Upper lobe of left lung (tissue), 6 donors: Measurements from ENCODE around the gene KIR3DL1. TPM values are rescaled to one million over a fixed set of nuclear protein-coding genes. Genes with fewer than 3 reads are reported as not detected.
A peak's percentile ranks its signal among the peaks of the same experiment; 100 is the strongest.
"Not testable (repeated sequence)": the region's sequence is repeated elsewhere in the genome, so short reads cannot be mapped to it uniquely, and the experiment has no call there.

ENCODE experiments used
- ATAC-seq, 2 donors: fragments of 200-7000 bp; cut with Tn5 transposase; one replicate each; pipeline ENCODE4 v1.9.1; 2022; ENCODE audit warnings: mild to moderate bottlenecking in 2 of 2, moderate library complexity in 2 of 2; ENCODE audit not compliant: low FRiP score in 2 of 2
- DNase-seq, 2 donors: peaks; one replicate each; pipeline ENCODE4 v3.0.0-alpha.2; 2019 to 2020
- H3K27ac ChIP-seq, 4 donors: fragments of 200-600 bp; sonication (generic); one replicate each; pipeline ENCODE4 v1.5.1; 2016 to 2019
- H3K27me3 ChIP-seq, 4 donors: fragments of 200-600 bp; sonication (generic); one replicate each; pipeline ENCODE4 v1.5.1; 2017 to 2019
- H3K36me3 ChIP-seq, 4 donors: fragments of 200-600 bp; sonication (generic); one replicate each; pipeline ENCODE4 v1.5.1; 2016 to 2019
- H3K4me1 ChIP-seq, 4 donors: fragments of 200-600 bp; sonication (generic); one replicate each; pipeline ENCODE4 v1.5.1; 2018 to 2019
- H3K4me3 ChIP-seq, 4 donors: fragments of 200-600 bp; sonication (generic); one replicate each; pipeline ENCODE4 v1.5.1; 2017 to 2019; ENCODE audit warnings: mild to moderate bottlenecking in 2 of 4, moderate library complexity in 1 of 4
- H3K9me3 ChIP-seq, 4 donors: fragments of 200-600 bp; sonication (generic); one replicate each; pipeline ENCODE4 v1.5.1; 2018 to 2019
- WGBS, 2 donors: methylation state at CpG; one replicate each; pipeline ENCODE4 v1.1.5; 2017 to 2018; 5-methylcytosine and 5-hydroxymethylcytosine counted together
- total RNA-seq, 6 donors: library from RNA; depleted of rRNA in 4 of 6; stranded (reverse); fragments of >200 nt in 4 of 6; gene quantifications; one replicate each; pipeline versions ENCODE4 v1.1.0 to v1.2.1, GENCODE V29; 2016 to 2021
- donor health status: DM: no; HTN: no; CAD: no; lungs with moderate emphysema.
- donor health status: DM: no; HTN: yes; CAD: no; lungs with severe emphysema.

Gene KIR3DL1
- under 1 TPM in 3 of 6 donors, not detected in 3; 0.15 to 0.88 (median 0.20) TPM for total RNA-seq

GRCh38 chr19:54816251-54816650 lies at the start of gene KIR3DL1:
Gene KIR3DL1, plus strand, starts transcription at chr19:54816468.
- H3K27me3 ChIP-seq, H3K4me1 ChIP-seq, H3K4me3 ChIP-seq, H3K27ac ChIP-seq, ATAC-seq, H3K9me3 ChIP-seq, DNase-seq, H3K36me3 ChIP-seq: not testable (repeated sequence)
- WGBS, 2 donors, result 91 to 93% methylated on average over 17 of the region's 17 CpGs

GRCh38 chr19:54769646-54770045 lies 46.6 kb upstream of the KIR3DL1 start, which contains the start of gene KIR2DL1:
Gene KIR2DL1, plus strand, starts transcription at chr19:54769793. Its CDS starts 58 bp downstream, at chr19:54769851.
- not testable (repeated sequence) for H3K4me3 ChIP-seq, ATAC-seq, H3K9me3 ChIP-seq, H3K4me1 ChIP-seq, H3K36me3 ChIP-seq, H3K27ac ChIP-seq, H3K27me3 ChIP-seq
- peak in 1 of 2 donors; percentile 28 for DNase-seq
- 91 to 96% methylated on average over 15 of the region's 15 CpGs for WGBS, 2 donors

GRCh38 chr19:54770511-54770910 lies 45.8 kb upstream of the KIR3DL1 start:
- ATAC-seq, H3K36me3 ChIP-seq, H3K27me3 ChIP-seq, H3K9me3 ChIP-seq, H3K4me3 ChIP-seq, DNase-seq, H3K27ac ChIP-seq, H3K4me1 ChIP-seq: not testable (repeated sequence)
- 85 to 87% methylated on average over 4 of the region's 4 CpGs for WGBS, 2 donors

- not testable (repeated sequence) for H3K27me3 ChIP-seq, H3K4me1 ChIP-seq, ATAC-seq, H3K36me3 ChIP-seq, H3K27ac ChIP-seq, H3K4me3 ChIP-seq, DNase-seq, H3K9me3 ChIP-seq
- 85 to 89% methylated on average over 9 to 14 of the region's 15 CpGs for WGBS, 2 donors
Measured at GRCh38 chr19:54771018-54771960, 45.0 kb upstream of the KIR3DL1 start.

GRCh38 chr19:54772666-54773065 lies 43.6 kb upstream of the KIR3DL1 start:
- not testable (repeated sequence) for DNase-seq, H3K27me3 ChIP-seq, H3K4me1 ChIP-seq, H3K27ac ChIP-seq, H3K36me3 ChIP-seq, ATAC-seq, H3K9me3 ChIP-seq, H3K4me3 ChIP-seq
- 69 to 91% methylated on average over 1 to 2 of the region's 2 CpGs for WGBS, 2 donors

- not testable (repeated sequence) for H3K4me1 ChIP-seq, H3K27ac ChIP-seq, H3K4me3 ChIP-seq, H3K36me3 ChIP-seq, H3K27me3 ChIP-seq, H3K9me3 ChIP-seq, ATAC-seq
- 65 to 83% methylated on average over 12 of the region's 12 CpGs for WGBS, 2 donors
- DNase-seq, result peak in 1 of 2 donors; percentile 44
Measured at GRCh38 chr19:54775095-54775815, 41.0 kb upstream of the KIR3DL1 start.

GRCh38 chr19:54775830-54776229 lies 40.4 kb upstream of the KIR3DL1 start:
- not testable (repeated sequence) for ATAC-seq, H3K4me1 ChIP-seq, H3K27me3 ChIP-seq, H3K36me3 ChIP-seq, H3K4me3 ChIP-seq, DNase-seq, H3K27ac ChIP-seq, H3K9me3 ChIP-seq
- 86 to 87% methylated on average over 8 of the region's 8 CpGs for WGBS, 2 donors

GRCh38 chr19:54777851-54778250 lies 38.4 kb upstream of the KIR3DL1 start:
- not testable (repeated sequence) for H3K27me3 ChIP-seq, H3K4me1 ChIP-seq, H3K9me3 ChIP-seq, H3K4me3 ChIP-seq, DNase-seq, H3K27ac ChIP-seq, ATAC-seq, H3K36me3 ChIP-seq
- WGBS, 2 donors, result 69 to 76% methylated on average over 3 to 4 of the region's 4 CpGs

GRCh38 chr19:54778896-54779295 lies 37.4 kb upstream of the KIR3DL1 start:
- not testable (repeated sequence) for ATAC-seq

GRCh38 chr19:54782916-54783315 lies 33.4 kb upstream of the KIR3DL1 start:
- ATAC-seq, H3K27ac ChIP-seq, H3K27me3 ChIP-seq, DNase-seq, H3K4me1 ChIP-seq, H3K9me3 ChIP-seq, H3K4me3 ChIP-seq, H3K36me3 ChIP-seq: not testable (repeated sequence)
- WGBS, 2 donors, result 73 to 77% methylated on average over 3 to 4 of the region's 4 CpGs

More at GRCh38 chr19:54778896-54779295, 37.4 kb upstream of the KIR3DL1 start:
- not testable (repeated sequence) for H3K27ac ChIP-seq, H3K4me3 ChIP-seq, H3K36me3 ChIP-seq, H3K9me3 ChIP-seq, DNase-seq, H3K27me3 ChIP-seq, H3K4me1 ChIP-seq
- WGBS, 2 donors, result 74 to 75% methylated on average over 7 of the region's 7 CpGs

GRCh38 chr19:54786091-54786723 lies 30.1 kb upstream of the KIR3DL1 start:
- H3K4me3 ChIP-seq, H3K4me1 ChIP-seq, H3K27ac ChIP-seq, ATAC-seq, H3K27me3 ChIP-seq, H3K36me3 ChIP-seq, H3K9me3 ChIP-seq: not testable (repeated sequence)
- DNase-seq, result peak in 1 of 2 donors; percentile 29
- 86 to 89% methylated on average over 19 to 24 of the region's 24 CpGs for WGBS, 2 donors

- H3K9me3 ChIP-seq, H3K4me3 ChIP-seq, H3K27me3 ChIP-seq, H3K4me1 ChIP-seq, ATAC-seq, H3K27ac ChIP-seq, H3K36me3 ChIP-seq: not testable (repeated sequence)
- peak in 1 of 2 donors; percentile 53 for DNase-seq
- 63 to 81% methylated on average over 6 of the region's 6 CpGs for WGBS, 2 donors
Measured at GRCh38 chr19:54788154-54788553, 28.1 kb upstream of the KIR3DL1 start.
